Bronchial epithelial cell (primary cell): ENCODE data around the gene SYNJ2BP. TPM values are rescaled to one million over a fixed set of nuclear protein-coding genes. Genes with fewer than 3 reads are reported as not detected.

Experiments
- DNase-seq: peaks from one replicate; pipeline ENCODE4 v3.0.0-alpha.2; 2010; ENCODE audit warnings: low read depth
- FAIRE-seq: peaks from 2 replicates; lab custom pipeline; 2011; peaks lifted over from hg19 to GRCh38; lab: Jason Lieb, UNC
- H3K27me3 ChIP-seq: 2 replicates; pipeline ENCODE4 v1.5.1; 2011; ENCODE audit warnings: low read length; ENCODE audit not compliant: control insufficient read depth, insufficient read depth
- H3K36me3 ChIP-seq: 2 replicates; pipeline ENCODE4 v1.5.1; 2011; ENCODE audit warnings: low read length; ENCODE audit not compliant: control insufficient read depth, insufficient read depth
- H3K4me3 ChIP-seq: 2 replicates; pipeline ENCODE4 v1.5.1; 2011; ENCODE audit warnings: mild to moderate bottlenecking, low read depth, low read length, control low read depth
- CTCF ChIP-seq: IDR thresholded peaks from 2 replicates; pipeline ENCODE4 v1.5.1; 2011; ENCODE audit warnings: mild to moderate bottlenecking, moderate library complexity, low read length, control low read depth, inconsistent platforms; ENCODE audit not compliant: insufficient read depth, severe bottlenecking
- total RNA-seq: library from RNA; depleted of rRNA; stranded (reverse); fragments of >200 nt; gene quantifications from 2 replicates; pipeline ENCODE4 v1.2.1, GENCODE V29; 2014

SYNJ2BP gene
- total RNA-seq: 9.5 and 11.9 TPM in 2 replicates

DNA sequence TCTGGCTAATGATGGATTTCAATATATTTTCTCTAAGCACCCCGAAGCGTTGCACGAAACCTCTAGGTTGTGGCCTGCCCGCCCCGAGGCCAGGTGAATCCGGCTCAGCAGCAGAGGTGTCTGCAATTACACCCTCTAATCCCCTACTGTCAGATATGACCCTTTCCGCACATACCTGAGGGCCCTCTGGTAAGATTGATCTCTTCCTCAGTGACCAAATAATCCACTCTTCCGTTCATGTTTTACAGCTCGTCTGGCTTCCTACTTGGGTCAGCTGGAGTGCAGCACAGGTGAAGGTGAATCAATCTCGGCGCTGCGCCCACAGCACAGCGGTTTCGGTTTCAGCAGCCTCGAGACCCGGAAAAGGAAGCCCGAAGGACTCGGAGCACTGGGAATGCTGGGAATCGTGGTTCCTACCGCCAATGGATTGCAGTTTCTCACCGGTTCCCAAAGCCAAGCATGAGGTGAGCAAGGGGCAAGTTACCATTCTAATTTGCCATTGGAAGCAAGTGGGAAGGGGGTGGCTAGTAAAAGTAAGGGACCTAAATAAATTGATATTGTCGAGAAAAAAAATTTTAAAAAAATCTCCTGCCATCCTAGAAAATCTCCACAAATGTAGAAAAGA lies at the start of gene SYNJ2BP:
Gene SYNJ2BP, minus strand, starts transcription at position 366 of the 625 bp plus-strand sequence. Its CDS starts 127 bp downstream, at position 239.
- FAIRE-seq: no peak
- H3K36me3 ChIP-seq: no peaks in the 10 kb centered on the region

DNA sequence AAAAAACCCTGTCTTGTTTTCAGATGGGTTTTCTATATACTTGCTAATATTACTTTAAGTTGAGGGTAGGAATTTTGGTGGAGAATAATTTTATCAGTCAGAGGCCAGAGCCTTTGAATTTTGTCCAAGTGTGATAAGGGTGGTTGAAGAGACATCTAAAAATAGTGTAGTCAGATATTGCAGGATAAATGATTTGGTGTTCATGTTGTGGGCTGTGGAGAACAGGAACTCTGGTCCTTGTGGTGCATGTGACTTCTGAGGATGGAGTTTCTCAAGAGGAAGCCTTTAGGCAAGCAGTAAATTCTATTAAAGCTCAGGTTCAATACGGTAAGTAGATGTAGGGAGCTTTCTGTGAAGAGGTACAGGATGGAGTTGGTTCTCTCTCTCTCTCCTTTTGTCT lies 37.8 kb upstream of the SYNJ2BP start:
- H3K4me3 ChIP-seq: no peak overlapping the region
- no peak for DNase-seq
- TF ChIP-seq CTCF: no peak
- H3K36me3 ChIP-seq: no peaks in the 10 kb centered on the region
- no peaks in the 10 kb centered on the region for H3K27me3 ChIP-seq
- no peak for FAIRE-seq

More for the DNA sequence above, at the start of gene SYNJ2BP:
- no peak for TF ChIP-seq CTCF
- no peaks in the 10 kb centered on the region for H3K27me3 ChIP-seq
- peak within 1 kb of the TSS; percentile 56 for H3K4me3 ChIP-seq
- DNase-seq: peak; percentile 83

DNA sequence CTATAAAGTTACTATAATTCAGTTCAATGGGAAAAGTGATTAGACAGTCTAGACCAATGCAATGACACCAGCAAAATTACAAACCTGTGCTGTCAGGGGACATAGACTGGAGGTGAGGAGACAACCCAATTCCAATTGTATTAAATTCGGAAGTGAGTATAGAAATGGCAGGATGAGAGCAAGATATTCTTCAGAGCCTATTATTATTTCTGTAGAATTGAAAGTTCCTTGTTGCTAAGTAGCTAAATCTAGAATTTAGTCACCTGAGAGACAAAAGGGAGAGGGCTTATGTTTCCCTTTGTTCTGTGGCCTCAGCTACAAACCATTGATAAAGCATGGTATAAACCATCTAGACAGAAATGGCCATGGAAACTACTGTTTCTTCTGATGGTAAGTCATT lies 35.0 kb upstream of the SYNJ2BP start, which contains the start of gene ADAM21:
Gene ADAM21, plus strand, starts transcription at position 301 of the 400 bp plus-strand sequence. CDS start 5,326 bp downstream, outside the sequence.
- Histone ChIP-seq H3K4me3 (no peak within 1 kb of the TSS), H3K36me3 (no peaks in the 10 kb centered on the region), H3K27me3 (no peaks in the 10 kb centered on the region)
- no peak for FAIRE-seq
- TF ChIP-seq CTCF: no peak
- no peak for DNase-seq

- FAIRE-seq (no peak), DNase-seq (peak; percentile 37)
- Histone ChIP-seq H3K4me3 (no peak overlapping the region), H3K36me3 (no peaks in the 10 kb centered on the region), H3K27me3 (no peaks in the 10 kb centered on the region)
- TF ChIP-seq CTCF: no peak
Measured at GRCh38 chr14:70448633-70449340, 31.9 kb upstream of the SYNJ2BP start.

GRCh38 chr14:70442750-70443149 lies 25.9 kb upstream of the SYNJ2BP start:
- Histone ChIP-seq H3K36me3 (no peaks in the 10 kb centered on the region), H3K27me3 (no peaks in the 10 kb centered on the region), H3K4me3 (no peak overlapping the region)
- TF ChIP-seq CTCF: no peak
- FAIRE-seq: no peak
- no peak for DNase-seq
